GM19324 (cell line): Measurements from ENCODE around the gene KIRREL1.

Experiments used
- ATAC-seq: cut with Tn5 transposase; IDR thresholded peaks from one replicate; pipeline ENCODE4 v1.9.1; 2021; ENCODE audit warnings: mild to moderate bottlenecking, moderate library complexity; ENCODE audit not compliant: unreplicated experiment, low FRiP score

The KIRREL1 gene

DNA sequence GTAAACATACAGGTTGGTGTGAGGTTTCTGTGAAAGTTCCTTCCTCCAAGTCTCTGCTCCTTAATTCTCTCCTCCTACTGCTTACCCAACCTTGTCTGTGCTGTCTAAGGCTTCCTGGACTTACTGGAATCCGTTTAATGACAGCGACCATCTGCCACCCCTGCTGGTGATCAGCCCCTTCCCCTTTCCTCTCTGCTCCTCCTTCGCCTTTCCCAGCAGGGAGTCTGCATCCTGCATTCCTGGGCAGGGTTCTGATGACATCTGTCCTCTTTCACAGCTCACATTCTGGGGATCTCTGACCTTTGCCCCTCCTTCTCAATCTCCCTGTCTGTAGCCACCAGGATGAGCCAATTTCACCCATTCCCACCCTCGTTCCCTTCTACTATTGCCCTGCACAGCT lies 66.5 kb downstream of the KIRREL1 start:
- ATAC-seq, result no peak

GRCh38 chr1:158062174-158062573 lies 68.7 kb downstream of the KIRREL1 start:
- no peak for ATAC-seq

DNA sequence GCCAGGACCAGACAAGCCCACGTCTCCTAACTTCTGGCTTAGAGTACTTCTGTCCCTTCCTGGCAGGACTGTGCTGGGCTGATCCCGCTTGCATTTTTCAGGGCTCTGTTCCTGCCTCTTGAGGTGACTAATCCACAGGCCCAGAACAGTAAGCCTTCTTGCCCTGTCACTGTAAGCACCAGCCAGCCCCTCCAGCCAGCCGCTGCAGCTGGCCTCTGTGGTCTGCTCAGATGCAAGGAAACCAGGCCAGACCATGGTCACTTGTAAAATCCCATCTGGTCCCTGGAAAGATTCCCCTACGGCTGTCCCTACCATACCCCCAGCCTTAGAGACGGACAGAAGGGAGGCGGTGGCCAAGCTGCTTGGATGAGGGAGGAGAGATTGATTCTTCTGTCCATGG lies 74.2 kb downstream of the KIRREL1 start:
- ATAC-seq, result no peak

DNA sequence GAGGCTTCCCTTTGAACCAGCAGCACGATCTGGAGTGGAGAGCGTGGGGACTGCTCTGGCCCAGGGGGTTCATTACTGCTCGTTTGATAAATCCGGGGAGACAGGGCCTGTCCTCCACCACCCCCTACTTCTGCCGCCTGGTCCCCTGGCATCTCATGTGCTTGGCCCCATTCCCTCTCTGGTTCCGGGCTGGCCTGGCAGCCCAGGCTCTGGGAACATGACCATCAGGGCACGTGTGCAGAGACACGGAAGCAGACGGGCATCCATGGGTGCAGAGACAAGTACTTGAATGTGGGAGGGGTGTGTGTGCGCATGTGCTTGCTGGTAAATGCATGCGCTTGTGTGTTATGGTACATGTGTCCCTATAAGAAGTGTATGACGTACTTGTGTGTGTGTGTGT lies 75.5 kb downstream of the KIRREL1 start:
- no peak for ATAC-seq

DNA sequence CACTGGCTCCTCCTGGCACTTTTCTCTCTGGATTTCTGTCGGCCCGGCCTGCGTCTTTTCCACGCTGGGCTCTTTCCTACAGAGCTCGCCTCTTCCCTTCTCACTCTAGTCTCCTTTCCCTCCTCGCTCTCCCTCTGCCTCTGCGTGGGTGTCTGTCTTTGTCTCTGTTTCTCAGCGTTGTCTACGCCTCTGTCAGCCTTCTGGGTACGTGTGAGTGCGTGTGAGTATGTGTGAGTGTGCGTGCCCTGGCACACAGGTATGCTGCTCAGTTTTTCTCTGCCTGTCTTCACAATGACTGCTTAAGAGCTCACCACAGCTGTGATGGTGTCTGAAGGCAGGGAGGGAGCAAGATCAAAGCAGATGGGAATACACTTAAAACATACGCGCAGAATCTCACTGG lies 77.7 kb downstream of the KIRREL1 start:
- no peak for ATAC-seq

GRCh38 chr1:158075078-158075477 lies 81.6 kb downstream of the KIRREL1 start:
- ATAC-seq, result no peak

DNA sequence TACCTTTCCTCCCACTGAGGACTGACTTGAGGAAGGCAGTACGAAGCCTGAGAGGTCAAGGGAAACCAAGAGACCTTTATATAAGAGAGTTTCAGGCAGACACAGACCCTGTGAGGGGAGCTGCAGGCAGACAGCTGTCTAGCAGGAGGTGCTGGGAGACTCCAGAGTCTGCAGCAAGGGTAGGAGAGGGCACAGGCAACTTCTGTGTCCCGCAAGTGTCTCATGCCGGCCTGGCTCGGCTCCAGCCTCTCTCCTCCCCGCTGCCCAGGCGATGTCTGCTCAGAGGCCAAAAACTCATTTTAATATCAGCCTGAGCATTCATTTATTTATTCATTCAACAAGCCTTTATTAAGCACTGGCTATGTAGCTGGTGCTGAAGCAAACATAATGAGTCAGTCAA lies 83.0 kb downstream of the KIRREL1 start:
- ATAC-seq, result no peak

DNA sequence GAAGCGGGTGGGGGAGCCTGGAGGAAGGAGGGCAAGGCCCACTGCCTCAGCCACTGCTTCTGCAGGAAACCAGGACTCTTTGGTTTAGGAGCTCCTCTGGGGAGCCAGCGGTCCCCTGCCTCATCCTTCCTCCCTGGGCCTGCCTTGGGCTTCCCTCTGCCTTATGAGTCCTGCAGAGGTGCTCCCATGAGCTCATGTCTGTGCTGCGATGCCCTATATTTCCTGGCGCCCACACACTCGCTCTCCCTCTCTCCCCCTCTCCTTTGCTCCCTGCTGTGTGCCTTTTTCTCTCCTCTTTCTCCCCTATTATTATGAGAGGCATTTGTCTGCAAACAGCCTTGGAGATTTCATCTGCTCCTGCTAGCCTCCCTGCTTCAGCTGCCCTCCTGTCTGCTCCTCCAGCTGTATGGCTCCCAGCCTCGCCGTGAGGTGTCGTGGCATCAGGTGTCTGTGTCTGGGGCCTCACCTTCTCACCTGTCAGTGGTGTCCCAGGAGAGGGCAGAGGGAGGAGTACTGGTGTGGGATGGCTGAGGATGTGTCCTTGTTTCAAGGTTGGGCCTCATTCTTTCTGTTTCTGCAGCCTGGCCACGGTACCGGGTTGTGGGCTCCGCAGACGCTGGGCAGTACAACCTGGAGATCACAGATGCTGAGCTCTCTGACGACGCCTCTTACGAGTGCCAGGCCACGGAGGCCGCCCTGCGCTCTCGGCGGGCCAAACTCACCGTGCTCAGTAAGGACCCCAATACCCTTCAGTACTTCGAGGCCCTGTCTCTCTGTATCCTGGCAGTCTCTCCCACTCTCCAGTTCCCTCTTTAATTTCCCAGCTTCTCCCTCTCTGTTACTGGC lies 84.2 kb downstream of the KIRREL1 start:
- no peak for ATAC-seq

DNA sequence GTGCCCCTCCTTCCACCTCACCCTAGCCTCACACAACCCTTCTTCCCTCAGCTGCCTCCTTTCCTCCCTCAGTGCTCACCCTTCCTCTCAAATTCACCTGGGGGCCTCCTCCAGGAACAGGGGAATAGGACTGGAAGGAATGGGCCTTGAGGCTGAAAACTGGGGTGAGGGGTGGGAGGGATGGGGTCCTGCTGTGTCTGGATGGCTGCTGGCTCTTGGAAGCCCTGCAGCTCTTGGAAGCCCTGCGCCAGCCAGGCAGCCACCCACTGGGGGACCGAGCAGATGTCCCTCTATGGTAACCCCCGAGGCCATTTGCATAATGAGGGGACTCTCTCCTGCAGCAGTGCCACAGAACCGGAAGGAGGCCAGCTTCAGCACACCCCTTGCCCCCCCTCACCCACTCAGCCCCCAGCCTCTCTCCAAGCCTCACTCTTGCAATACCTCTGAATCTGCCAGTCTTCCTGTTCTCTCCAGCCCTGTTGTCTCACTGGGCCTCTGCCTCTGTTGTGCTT lies 85.2 kb downstream of the KIRREL1 start:
- ATAC-seq, result no peak

GRCh38 chr1:158080066-158080465 lies 86.6 kb downstream of the KIRREL1 start:
- no peak for ATAC-seq

- ATAC-seq, result no peak
Observed at GRCh38 chr1:158084336-158084735, 90.9 kb downstream of the KIRREL1 start.

GRCh38 chr1:158084747-158085146 lies 91.3 kb downstream of the KIRREL1 start:
- no peak for ATAC-seq

- ATAC-seq, result no peak
Observed at GRCh38 chr1:158087320-158087927, 94.0 kb downstream of the KIRREL1 start.

- no peak for ATAC-seq
Observed at GRCh38 chr1:158089476-158089875, 96.0 kb downstream of the KIRREL1 start.

- no peak for ATAC-seq
Observed at GRCh38 chr1:158089925-158090637, 96.6 kb downstream of the KIRREL1 start.

- ATAC-seq, result no peak
Observed at GRCh38 chr1:158093376-158093775, 99.9 kb downstream of the KIRREL1 start.

DNA sequence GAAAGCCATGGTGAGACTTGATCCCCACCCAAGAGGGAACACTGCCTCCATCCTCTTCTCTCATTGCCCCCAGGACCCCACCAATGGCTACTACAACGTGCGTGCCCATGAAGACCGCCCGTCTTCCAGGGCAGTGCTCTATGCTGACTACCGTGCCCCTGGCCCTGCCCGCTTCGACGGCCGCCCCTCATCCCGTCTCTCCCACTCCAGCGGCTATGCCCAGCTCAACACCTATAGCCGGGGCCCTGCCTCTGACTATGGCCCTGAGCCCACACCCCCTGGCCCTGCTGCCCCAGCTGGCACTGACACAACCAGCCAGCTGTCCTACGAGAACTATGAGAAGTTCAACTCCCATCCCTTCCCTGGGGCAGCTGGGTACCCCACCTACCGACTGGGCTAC lies 101.1 kb downstream of the KIRREL1 start:
- ATAC-seq, result no peak

- ATAC-seq, result no peak
Observed at GRCh38 chr1:158095737-158096335, 102.4 kb downstream of the KIRREL1 start.

DNA sequence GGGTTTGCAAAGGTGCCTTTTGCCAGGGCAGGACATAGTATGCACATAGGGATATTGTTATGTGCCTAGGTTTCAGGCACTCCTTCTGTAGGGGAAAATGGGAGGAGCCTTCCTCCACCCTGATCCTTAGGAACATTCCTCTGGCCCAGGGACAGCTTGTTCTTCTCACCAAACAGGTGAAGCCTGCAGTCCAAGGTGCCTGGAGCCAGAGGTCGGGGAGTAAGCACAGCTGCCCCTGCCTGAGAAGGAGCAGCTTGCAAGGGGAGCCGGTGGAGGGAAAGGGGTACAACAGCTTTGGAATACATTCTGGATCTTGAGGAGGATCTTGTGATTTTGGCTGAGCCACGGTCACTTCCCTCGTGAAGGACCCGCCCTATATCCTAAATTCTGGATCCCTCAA lies 104.8 kb downstream of the KIRREL1 start:
- no peak for ATAC-seq

DNA sequence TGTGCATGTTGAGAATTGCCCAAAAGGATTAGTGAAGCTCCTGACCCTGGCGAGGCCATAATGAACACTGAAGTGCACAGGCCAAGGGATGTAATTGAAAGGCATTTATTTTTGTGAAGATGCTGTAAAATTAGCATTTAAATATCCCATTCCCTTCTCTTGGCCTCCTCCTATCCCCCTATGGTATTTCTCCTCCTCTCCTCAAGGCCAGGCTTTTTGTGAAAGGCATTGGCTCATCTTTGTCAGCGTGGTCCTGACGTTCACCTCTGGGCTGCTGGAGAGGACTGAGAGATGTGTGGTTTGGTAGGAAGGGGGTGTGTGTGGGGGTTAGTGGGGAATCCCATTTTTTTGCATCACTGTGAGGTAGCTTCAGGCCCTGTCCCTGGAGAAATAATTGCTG lies 105.7 kb downstream of the KIRREL1 start:
- ATAC-seq, result no peak

DNA sequence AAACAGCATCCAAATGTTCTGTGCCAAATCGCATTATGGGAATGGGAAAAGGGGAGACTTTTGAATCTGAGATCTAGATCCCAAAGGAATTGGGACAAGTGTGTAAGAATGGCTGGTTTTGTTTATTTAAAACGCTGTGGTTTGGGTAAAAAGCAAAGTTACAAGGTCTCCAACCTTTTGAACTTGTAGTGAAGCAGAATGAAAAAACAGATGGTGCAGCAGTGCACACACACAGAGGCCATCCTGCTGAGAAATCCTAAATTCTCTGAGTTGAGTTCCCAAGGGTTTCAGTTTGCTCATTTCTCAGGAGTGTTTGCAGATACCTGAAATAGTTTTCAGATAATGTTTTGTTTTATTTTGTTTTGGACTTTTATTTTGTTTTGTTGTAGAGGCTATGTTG lies 107.1 kb downstream of the KIRREL1 start:
- ATAC-seq, result no peak
